Melanocyte of skin (primary cell): ENCODE measurements around the gene MAGEB5. TPM values are rescaled to one million over a fixed set of nuclear protein-coding genes. Genes with fewer than 3 reads are reported as not detected.

ENCODE experiments used
- total RNA-seq, 2 donors: library from RNA; depleted of rRNA; stranded (reverse); fragments of >200 nt; gene quantifications; 2 replicates each; pipeline ENCODE4 v1.2.3, GENCODE V29; 2012

MAGEB5 gene, protein sequence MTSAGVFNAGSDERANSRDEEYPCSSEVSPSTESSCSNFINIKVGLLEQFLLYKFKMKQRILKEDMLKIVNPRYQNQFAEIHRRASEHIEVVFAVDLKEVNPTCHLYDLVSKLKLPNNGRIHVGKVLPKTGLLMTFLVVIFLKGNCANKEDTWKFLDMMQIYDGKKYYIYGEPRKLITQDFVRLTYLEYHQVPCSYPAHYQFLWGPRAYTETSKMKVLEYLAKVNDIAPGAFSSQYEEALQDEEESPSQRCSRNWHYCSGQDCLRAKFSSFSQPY
- not detected for total RNA-seq

GRCh38 chrX:26215869-26216268, at the start of gene MAGEB5:
Gene MAGEB5, plus strand, starts transcription at chrX:26216169. Its CDS starts 1,133 bp downstream, at chrX:26217302.

GRCh38 chrX:26192204-26192603, 23.8 kb upstream of the MAGEB5 start, which contains the start of gene MAGEB6:
Gene MAGEB6, plus strand, starts transcription at chrX:26192440. Its CDS starts 1,407 bp downstream, at chrX:26193847.

Other genes starting within 250 kb of the MAGEB5 start
- gene MAGEB18, start 77.8 kb upstream of the MAGEB5 start, total RNA-seq: not detected
- not detected for gene MAGEB6B, start 55.6 kb upstream of the MAGEB5 start, total RNA-seq
- gene MAGEB6, start 23.7 kb upstream of the MAGEB5 start, total RNA-seq: not detected